ENCODE results near the gene CIART. TPM values are rescaled to one million over a fixed set of nuclear protein-coding genes. Genes with fewer than 3 reads are reported as not detected.
"Not testable (repeated sequence)": the region's sequence is repeated elsewhere in the genome, so short reads cannot be mapped to it uniquely, and the experiment has no call there.

CIART gene
- total and polyA plus RNA-seq, 2 of the 8 experiments (the other 6 are each of a cell fraction or from before 2014, with no cell fraction given): 9.6 to 33.3 TPM

DNA sequence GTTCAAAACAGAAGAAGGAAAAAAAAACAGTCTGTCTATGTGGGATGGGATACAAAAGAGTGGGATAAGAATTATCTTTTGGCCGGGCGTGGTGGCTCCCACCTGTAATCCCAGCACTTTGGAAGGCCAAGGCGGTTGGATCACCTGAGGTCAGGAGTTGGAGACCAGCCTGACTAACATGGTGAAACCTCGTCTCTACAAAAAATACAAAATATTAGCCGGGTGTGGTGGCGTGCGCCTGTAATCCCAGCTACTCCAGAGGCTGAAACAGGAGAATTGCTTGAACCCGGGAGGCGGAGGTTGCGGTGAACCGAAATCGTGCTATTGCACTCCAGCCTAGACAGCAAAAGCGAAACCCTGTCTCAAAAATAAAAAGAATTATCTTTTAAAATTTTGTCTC lies 45.2 kb upstream of the CIART start:
- H3K79me1 ChIP-seq (ENCODE audit: low read depth, low read length); H3K4ac ChIP-seq (replicated peaks; ENCODE audit: insufficient read length, low read depth, low read length); H2BK20ac ChIP-seq (ENCODE audit: low read length); H3K23me2 ChIP-seq (ENCODE audit: low read depth, low read length); H3K14ac ChIP-seq (ENCODE audit: insufficient read length); H2BK15ac ChIP-seq (ENCODE audit: low read length); DNase-seq (ENCODE audit: low read depth in 1 of 2, low spot score in 2 of 2); H4K20me1 ChIP-seq (replicated peaks in 1 of 2; ENCODE audit: control insufficient read depth in 1 of 2, insufficient read depth in 2 of 2, low read length in 2 of 2); H3K36me3 ChIP-seq (ENCODE audit: control insufficient read depth in 2 of 4, insufficient read depth in 4 of 4, low read length in 3 of 4); H2BK120ac ChIP-seq (replicated peaks; ENCODE audit: low read depth, low read length); H3K56ac ChIP-seq (replicated peaks; ENCODE audit: insufficient read length, low read depth, low read length); H2AK5ac ChIP-seq (ENCODE audit: low read depth, low read length); H3K23ac ChIP-seq (ENCODE audit: insufficient read length); H4K8ac ChIP-seq (ENCODE audit: extremely low read depth, insufficient read depth, low read length); H3K9me3 ChIP-seq (ENCODE audit: insufficient read depth in 2 of 2, low read depth in 1 of 2, low read length in 1 of 2); H3K4me1 ChIP-seq (replicated peaks in 1 of 4; ENCODE audit: control insufficient read depth in 3 of 4, insufficient read depth in 4 of 4, low read length in 3 of 4); H4K91ac ChIP-seq (replicated peaks; ENCODE audit: insufficient read length, low read length); H2BK12ac ChIP-seq (ENCODE audit: low read depth, low read length); H2BK5ac ChIP-seq (ENCODE audit: low read depth, low read length); FAIRE-seq; H4K5ac ChIP-seq (ENCODE audit: insufficient read length, low read depth, low read length); H2AFZ ChIP-seq (ENCODE audit: low read length); H3K27me3 ChIP-seq (replicated peaks in 1 of 4; ENCODE audit: control insufficient read depth in 3 of 4, extremely low read depth in 1 of 4, insufficient read depth in 3 of 4, low read length in 3 of 4): not testable (repeated sequence)
- peak overlapping the region in 1 of 4 experiments; percentile 91; a peak in 2 of 7 replicates for H3K9ac ChIP-seq (replicated peaks in 1 of 4; ENCODE audit: extremely low read depth in 1 of 4, low read depth in 3 of 4, low read length in 3 of 4)
- WGBS, 2 experiments (ENCODE audit: extremely low coverage in 1 of 2, insufficient coverage in 1 of 2, insufficient read length in 1 of 2, insufficient replicate concordance in 2 of 2, low coverage in 1 of 2, low lambda C conversion rate in 2 of 2, missing lambda C conversion rate in 1 of 2): 91% methylated on average over 13 of the region's 13 CpGs; no CpG with 5 or more reads in 1 of the 2 experiments
- CTCF ChIA-PET (ENCODE audit: partially characterized antibody): interaction anchor here (1.1 to 1.5 kb wide), 3 partner anchors 15 to 296 kb away, joined by 3 to 7 read pairs (median 4); no protein-coding TSS in a partner anchor
- H3K4me2 ChIP-seq (ENCODE audit: insufficient read depth in 1 of 2, low read depth in 2 of 2, low read length in 2 of 2): peak overlapping the region; percentile 77 to 86
- POLR2A ChIA-PET (ENCODE audit: partially characterized antibody): interaction anchor here (0.6 to 5.6 kb wide), 13 partner anchors 9 to 133 kb away, joined by 3 to 61 read pairs (median 3); partner anchors contain the start of genes APH1A, CA14 and RPRD2
- peaks cover 22 to 37% of the 10 kb centered on the region in 2 experiments for H3K79me2 ChIP-seq (ENCODE audit: control insufficient read depth in 1 of 2, insufficient read depth in 2 of 2, low read length in 2 of 2)
- peak overlapping the region; percentile 71; the same call in 1 of the 2 replicates for H3K18ac ChIP-seq (ENCODE audit: extremely low read depth, low read length)
- H3K4me3 ChIP-seq (ENCODE audit: extremely low read depth in 1 of 4, insufficient read depth in 2 of 4, low read depth in 3 of 4, low read length in 4 of 4): peak overlapping the region; percentile 84 to 99 (median 98); a peak in 6 of 8 replicates
- H3K27ac ChIP-seq (ENCODE audit: low read depth, low read length): peak overlapping the region; percentile 97; the same call in 1 of the 2 replicates
